ENCODE results near the gene CTDSP2. TPM values are rescaled to one million over a fixed set of nuclear protein-coding genes. Genes with fewer than 3 reads are reported as not detected.

Gene CTDSP2
- total and polyA plus RNA-seq, 2 donors (not counting 3 experiments of a cell fraction or from before 2014, with no cell fraction given) = 142 to 146 TPM

DNA sequence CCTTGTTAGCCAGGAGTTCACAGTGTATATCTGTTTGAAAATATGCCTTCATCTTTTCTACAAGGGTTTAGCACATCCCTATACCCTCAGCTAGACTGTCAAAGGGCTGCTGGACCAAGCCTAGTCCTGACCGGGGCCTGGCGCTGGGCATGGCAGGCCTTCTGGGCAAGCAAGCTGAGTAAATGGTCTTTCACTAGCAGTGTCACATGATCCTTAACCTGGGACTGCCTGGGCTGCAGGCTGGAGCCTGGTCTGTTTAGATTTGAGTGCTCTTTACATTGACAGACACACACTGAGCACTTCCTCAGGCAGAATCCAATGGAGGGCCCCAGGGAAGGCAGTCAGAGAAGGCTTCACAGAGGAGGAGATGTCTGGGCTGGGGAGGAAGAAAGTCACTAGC, 21.1 kb downstream of the CTDSP2 start:
- H3K4me3 ChIP-seq (replicated peaks in 1 of 3; ENCODE audit: insufficient read depth in 1 of 3, low read depth in 1 of 3, low read length in 3 of 3) = no peak overlapping the region
- H3K36me3 ChIP-seq (ENCODE audit: control insufficient read depth in 2 of 2, extremely low read depth in 1 of 2, insufficient read depth in 2 of 2, low read length in 2 of 2) = peaks cover 36 to 72% of the 10 kb centered on the region in 2 experiments
- H3K79me2 ChIP-seq (ENCODE audit: control insufficient read depth, insufficient read depth, low read length) = peaks cover 15% of the 10 kb centered on the region
- dilution Hi-C loops (cut with MboI; ENCODE audit: extremely low pct_ligation_motif_present, low sequenced_read_pairs) (no loop called here), intact Hi-C loops (cut with micrococcal nuclease) (no loop called here)
- H3K9me1 ChIP-seq (replicated peaks; ENCODE audit: control insufficient read depth, extremely low read depth, insufficient read depth, low read length) = no peaks in the 10 kb centered on the region
- CTCF ChIA-PET = interaction anchor here (0.6 to 1.1 kb wide), 3 partner anchors 73 to 116 kb away, joined by 3 read pairs; no protein-coding TSS in a partner anchor
- no peak overlapping the region for H2AFZ ChIP-seq (ENCODE audit: low read depth, low read length)
- DNase-seq (ENCODE audit: low read depth, low spot score) (no peak), FAIRE-seq (no peak)
- H3K27ac ChIP-seq (ENCODE audit: insufficient read depth, low read depth, low read length) = no peak overlapping the region
- no peaks in the 10 kb centered on the region for H3K4me1 ChIP-seq (ENCODE audit: control insufficient read depth, extremely low read depth, insufficient read depth, low read length)
- no peak overlapping the region for H3K9ac ChIP-seq (replicated peaks; ENCODE audit: extremely low read depth, insufficient read depth, low read length)
- H3K4me2 ChIP-seq (ENCODE audit: insufficient read depth, low read length) = no peak overlapping the region
- no peak for TF ChIP-seq JUN (IDR thresholded peaks at IDR 0.05; ENCODE audit: borderline replicate concordance, insufficient read depth, insufficient read length, low read depth)
- TF ChIP-seq POLR2A (IDR thresholded peaks at IDR 0.05; ENCODE audit: low read depth, low read length) = no peak
- TF ChIP-seq POLR2AphosphoS5 (IDR thresholded peaks at IDR 0.05; ENCODE audit: insufficient read depth, low read depth, low read length) = no peak
- no peak for TF ChIP-seq GATA2 (IDR thresholded peaks at IDR 0.05; ENCODE audit: insufficient read depth, insufficient read length, low read depth, low read length)
- TF ChIP-seq, protein P1, sequence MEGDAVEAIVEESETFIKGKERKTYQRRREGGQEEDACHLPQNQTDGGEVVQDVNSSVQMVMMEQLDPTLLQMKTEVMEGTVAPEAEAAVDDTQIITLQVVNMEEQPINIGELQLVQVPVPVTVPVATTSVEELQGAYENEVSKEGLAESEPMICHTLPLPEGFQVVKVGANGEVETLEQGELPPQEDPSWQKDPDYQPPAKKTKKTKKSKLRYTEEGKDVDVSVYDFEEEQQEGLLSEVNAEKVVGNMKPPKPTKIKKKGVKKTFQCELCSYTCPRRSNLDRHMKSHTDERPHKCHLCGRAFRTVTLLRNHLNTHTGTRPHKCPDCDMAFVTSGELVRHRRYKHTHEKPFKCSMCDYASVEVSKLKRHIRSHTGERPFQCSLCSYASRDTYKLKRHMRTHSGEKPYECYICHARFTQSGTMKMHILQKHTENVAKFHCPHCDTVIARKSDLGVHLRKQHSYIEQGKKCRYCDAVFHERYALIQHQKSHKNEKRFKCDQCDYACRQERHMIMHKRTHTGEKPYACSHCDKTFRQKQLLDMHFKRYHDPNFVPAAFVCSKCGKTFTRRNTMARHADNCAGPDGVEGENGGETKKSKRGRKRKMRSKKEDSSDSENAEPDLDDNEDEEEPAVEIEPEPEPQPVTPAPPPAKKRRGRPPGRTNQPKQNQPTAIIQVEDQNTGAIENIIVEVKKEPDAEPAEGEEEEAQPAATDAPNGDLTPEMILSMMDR (IDR thresholded peaks at IDR 0.05; ENCODE audit: extremely low read depth in 1 of 2, insufficient read depth in 1 of 2, low read depth in 1 of 2, low read length in 2 of 2) = no peak
- no peak for TF ChIP-seq MYC (IDR thresholded peaks at IDR 0.05; ENCODE audit: low read depth, low read length)
- TF ChIP-seq, protein P2, sequence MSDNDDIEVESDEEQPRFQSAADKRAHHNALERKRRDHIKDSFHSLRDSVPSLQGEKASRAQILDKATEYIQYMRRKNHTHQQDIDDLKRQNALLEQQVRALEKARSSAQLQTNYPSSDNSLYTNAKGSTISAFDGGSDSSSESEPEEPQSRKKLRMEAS (IDR thresholded peaks at IDR 0.05; ENCODE audit: insufficient read depth, insufficient read length) = no peak
- TF ChIP-seq FOS (IDR thresholded peaks at IDR 0.05; ENCODE audit: borderline replicate concordance, insufficient read depth, low read length) = no peak
- TF ChIP-seq EZH2 (IDR thresholded peaks at IDR 0.05; ENCODE audit: borderline replicate concordance, low read depth, low read length, severe bottlenecking) = no peak
- peaks cover 2% of the 10 kb centered on the region for H4K20me1 ChIP-seq (replicated peaks; ENCODE audit: control insufficient read depth, extremely low read depth, insufficient read depth, low read length)
- no peaks in the 10 kb centered on the region for H3K27me3 ChIP-seq (ENCODE audit: control insufficient read depth in 2 of 2, insufficient read depth in 2 of 2, low read length in 2 of 2)
- POLR2A ChIA-PET = no interaction called here
- no peaks in the 10 kb centered on the region for H3K9me3 ChIP-seq (replicated peaks; ENCODE audit: control insufficient read depth, insufficient read depth, low read length)
- BruUV-seq (replicated peaks) = no TSS peak
